ENCODE results near the gene APOD.
"Not testable (repeated sequence)": the region's sequence is repeated elsewhere in the genome, so short reads cannot be mapped to it uniquely, and the experiment has no call there.

Gene APOD

GRCh38 chr3:195583831-195584542 is at the start of gene APOD:
APOD (minus strand) TSS chr3:195583940; CDS start chr3:195579461, 4,479 bp downstream.
- peak; percentile 9 for DNase-seq

- DNase-seq, result not testable (repeated sequence)
Measured at GRCh38 chr3:195633351-195633750, 49.6 kb upstream of the APOD start.

GRCh38 chr3:195632501-195633185 is 48.9 kb upstream of the APOD start:
- not testable (repeated sequence) for DNase-seq

GRCh38 chr3:195632046-195632445 is 48.3 kb upstream of the APOD start:
- not testable (repeated sequence) for DNase-seq

- DNase-seq, result not testable (repeated sequence)
Measured at GRCh38 chr3:195630938-195631495, 47.3 kb upstream of the APOD start.

- not testable (repeated sequence) for DNase-seq
Measured at GRCh38 chr3:195630086-195630917, 46.6 kb upstream of the APOD start.

- DNase-seq, result not testable (repeated sequence)
Measured at GRCh38 chr3:195629682-195630081, 45.9 kb upstream of the APOD start.

GRCh38 chr3:195628386-195628920 is 44.7 kb upstream of the APOD start:
- not testable (repeated sequence) for DNase-seq

GRCh38 chr3:195627515-195628385 is 44.0 kb upstream of the APOD start:
- not testable (repeated sequence) for DNase-seq

GRCh38 chr3:195624603-195625560 is 41.1 kb upstream of the APOD start:
- not testable (repeated sequence) for DNase-seq

GRCh38 chr3:195624171-195624570 is 40.4 kb upstream of the APOD start:
- not testable (repeated sequence) for DNase-seq

- DNase-seq, result not testable (repeated sequence)
Measured at GRCh38 chr3:195623217-195623965, 39.7 kb upstream of the APOD start.

GRCh38 chr3:195622523-195623170 is 38.9 kb upstream of the APOD start:
- not testable (repeated sequence) for DNase-seq

GRCh38 chr3:195622012-195622411 is 38.3 kb upstream of the APOD start:
- DNase-seq, result not testable (repeated sequence)

- not testable (repeated sequence) for DNase-seq
Measured at GRCh38 chr3:195621095-195621494, 37.4 kb upstream of the APOD start.

GRCh38 chr3:195620476-195620875 is 36.7 kb upstream of the APOD start:
- DNase-seq, result not testable (repeated sequence)

GRCh38 chr3:195619591-195620369 is 36.0 kb upstream of the APOD start:
- DNase-seq, result not testable (repeated sequence)
